GM21367 (cell line): ENCODE measurements around the gene CALHM5.

Experiments used
- ATAC-seq: cut with Tn5 transposase; IDR thresholded peaks from one replicate; pipeline ENCODE4 v1.9.1; 2021; ENCODE audit not compliant: unreplicated experiment

The CALHM5 gene

DNA sequence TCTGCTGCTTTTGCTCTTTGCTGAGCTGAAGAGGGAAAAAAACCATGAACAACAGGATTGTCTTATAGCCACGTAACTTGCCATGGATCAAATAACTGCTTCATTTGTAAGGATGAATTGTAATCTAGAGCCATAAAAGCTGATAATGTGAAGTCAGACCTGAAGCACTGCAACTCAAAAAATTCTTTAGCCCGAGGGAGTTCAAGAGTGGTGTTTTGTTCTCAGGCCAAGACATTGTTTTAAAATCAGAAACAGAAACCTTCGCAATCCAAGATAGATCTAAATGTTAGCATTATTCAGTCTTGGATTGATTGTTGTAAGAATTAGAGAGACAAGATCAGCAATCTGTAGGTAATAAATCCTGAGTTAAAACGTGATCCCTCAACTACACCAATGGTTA lies 34.2 kb downstream of the CALHM5 start, which contains the start of gene TRAPPC3L:
TRAPPC3L (minus strand) TSS at position 34 of the 400 bp plus-strand sequence. CDS start 170 bp downstream, outside the sequence.
- no peak for ATAC-seq

DNA sequence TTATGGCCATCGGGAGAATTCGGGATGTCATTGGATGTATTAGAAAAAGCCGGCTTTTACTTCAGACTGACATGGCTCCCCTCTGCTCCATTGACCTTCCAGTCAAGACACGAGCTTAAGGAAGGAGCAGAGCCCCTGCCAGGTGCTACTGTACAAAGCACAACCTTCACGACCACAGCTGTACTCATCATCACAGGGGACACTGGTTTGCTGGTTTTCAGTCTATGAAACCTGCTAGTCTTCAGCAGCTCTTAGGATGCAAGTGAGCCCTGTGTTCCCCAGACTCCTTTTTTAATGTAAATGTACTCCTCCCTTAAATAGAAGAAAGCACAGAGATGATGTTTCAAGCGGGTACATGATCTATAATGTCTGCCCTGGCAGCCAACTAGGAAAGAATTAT lies 35.9 kb downstream of the CALHM5 start:
- no peak for ATAC-seq

DNA sequence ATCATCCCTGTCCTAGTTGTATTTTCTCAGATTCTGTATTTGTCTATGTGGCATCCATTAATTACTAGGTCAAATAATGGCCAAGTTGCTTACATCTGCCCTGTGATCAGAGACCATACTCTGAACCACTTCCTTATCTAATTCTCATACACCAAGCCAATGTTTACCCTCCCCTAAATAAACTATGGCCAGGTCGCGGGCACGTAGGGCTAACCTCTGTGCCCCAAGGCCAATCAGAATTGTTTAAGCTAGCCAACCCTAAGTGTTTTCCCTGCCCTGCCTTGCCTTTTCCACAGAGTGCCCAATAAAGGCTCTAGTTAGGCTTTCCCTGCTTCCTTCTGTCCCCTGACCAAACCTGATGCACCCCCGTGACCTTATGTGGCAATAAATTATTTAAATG lies 39.4 kb downstream of the CALHM5 start:
- ATAC-seq, result no peak

DNA sequence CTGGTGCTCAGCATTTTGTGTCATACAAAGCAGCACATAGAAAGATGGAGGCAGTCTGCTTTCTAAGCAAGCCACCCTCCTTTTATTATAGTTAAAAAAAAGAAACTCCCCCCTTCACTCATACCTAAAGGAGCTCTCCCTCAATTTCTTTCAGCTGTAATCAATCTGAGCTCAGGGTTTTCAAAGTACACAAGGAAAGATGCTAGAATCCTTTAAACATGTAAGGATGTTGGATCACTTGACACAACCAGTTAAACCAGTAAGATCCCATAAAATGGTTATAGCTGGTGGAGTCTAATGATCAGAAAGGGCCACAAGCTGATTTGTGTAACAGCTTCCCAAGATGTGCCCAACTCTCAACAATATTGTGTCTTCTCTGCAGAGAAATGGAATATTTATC lies 42.0 kb downstream of the CALHM5 start, which contains the start of gene CALHM4:
CALHM4 (plus strand) TSS at position 301 of the 400 bp plus-strand sequence; CDS start at position 344, 43 bp downstream.
- no peak for ATAC-seq

DNA sequence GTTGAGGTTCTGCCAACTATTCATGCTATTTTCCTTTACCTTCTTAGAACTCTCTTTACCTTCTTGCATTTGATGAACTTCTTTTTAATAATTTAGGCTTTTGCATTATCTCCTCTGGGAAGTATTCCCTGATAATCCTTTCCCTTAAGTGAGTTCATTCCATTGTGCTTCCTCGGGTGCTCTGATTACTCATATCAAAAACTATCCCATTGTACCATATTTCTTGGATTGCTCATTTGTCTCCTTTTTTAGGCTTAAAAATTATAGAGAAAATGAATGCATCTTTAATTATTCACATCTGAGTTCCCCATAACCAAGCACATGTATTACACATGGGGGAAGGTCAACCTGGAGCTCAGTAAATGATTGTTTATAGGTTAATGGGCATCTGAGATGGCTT lies 44.6 kb downstream of the CALHM5 start:
- ATAC-seq, result no peak

DNA sequence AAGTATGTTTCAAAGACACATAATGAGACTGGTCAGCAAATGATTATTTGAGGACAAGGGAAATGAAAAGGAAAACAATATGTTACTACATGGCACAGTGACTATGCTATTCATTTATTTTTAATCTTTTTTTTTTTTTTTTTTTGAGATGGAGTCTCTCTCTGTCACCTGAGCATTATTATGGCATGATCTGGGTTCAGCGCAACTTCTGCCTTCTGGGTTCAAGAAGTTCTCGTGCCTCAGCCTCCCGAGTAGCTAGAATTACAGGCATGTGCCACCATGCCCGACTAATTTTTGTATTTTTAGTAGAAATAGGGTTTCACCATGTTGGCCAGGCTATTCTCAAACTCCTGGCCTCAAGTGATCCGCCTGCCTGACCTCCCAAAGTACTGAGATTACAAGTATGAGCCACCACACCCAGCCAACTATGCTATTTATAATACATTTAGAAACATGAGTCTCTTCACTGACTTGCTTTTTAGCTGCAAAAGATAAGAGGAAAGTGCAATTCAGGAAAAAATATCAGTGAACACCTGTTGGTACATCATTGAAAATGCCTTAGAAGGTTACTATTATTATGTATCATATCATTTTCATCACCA lies 45.5 kb downstream of the CALHM5 start:
- ATAC-seq, result no peak

DNA sequence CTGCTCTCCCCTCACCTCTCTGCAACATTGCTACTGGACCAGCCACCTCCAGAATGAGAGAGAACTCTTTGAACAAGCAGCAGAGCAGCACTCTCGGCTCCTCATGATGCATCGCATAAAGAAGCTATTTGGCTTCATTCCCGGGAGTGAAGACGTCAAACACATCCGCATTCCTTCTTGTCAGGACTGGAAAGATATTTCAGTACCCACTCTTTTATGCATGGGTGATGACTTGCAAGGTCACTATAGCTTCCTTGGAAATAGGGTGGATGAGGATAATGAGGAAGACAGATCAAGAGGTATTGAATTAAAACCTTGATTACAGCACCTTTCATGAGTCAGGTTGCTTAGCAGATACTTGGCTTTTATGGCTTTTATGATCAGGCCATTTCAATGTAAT lies 46.5 kb downstream of the CALHM5 start:
- no peak for ATAC-seq

DNA sequence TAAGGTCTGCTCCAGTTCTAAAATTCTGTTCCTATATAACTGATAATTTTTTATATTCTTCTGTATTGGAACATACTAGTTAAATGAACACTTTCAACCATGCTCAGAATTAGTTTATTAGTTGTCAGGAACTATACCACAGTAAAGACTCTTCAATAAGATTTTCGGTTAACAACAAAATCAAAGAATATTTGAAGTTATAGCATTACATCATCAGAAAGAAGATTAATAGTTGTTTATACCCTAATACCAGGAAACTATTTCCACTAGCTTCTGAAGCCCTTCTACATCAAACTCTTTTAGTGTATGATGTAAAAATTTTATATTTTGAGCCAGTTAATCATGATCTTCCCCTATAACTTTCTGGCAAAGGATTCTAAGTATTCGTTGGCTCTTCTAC lies 48.7 kb downstream of the CALHM5 start:
- no peak for ATAC-seq

DNA sequence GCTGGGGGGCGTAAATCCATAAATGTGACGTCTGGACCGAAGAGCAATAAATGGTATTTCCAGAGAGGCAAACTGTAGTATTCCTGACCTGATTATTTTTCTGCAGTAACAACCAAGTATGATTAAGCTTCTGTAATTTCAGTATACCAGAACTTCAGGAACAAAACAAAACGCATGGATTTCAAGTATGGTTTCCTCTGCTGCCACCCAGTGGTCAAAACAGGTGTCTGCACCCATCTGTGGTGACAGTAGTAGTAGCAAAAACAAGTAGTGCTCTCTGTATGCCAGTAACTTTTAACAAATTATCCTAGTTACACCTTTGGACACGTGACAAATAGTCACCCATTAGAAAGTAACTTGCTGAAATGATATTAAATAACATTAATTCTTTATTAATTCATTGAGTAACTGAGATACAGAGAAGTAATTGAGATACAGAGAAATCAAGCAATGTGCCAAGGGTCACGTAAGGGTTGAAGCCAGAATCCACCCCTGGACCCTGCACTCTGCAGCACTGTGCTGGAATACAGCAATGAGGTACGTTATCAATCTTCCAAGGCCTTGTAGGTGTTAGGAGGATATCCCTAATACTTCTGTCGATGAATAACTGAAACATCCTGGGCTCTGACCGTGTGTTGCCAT lies 50.1 kb downstream of the CALHM5 start:
- peak; percentile 86 for ATAC-seq

DNA sequence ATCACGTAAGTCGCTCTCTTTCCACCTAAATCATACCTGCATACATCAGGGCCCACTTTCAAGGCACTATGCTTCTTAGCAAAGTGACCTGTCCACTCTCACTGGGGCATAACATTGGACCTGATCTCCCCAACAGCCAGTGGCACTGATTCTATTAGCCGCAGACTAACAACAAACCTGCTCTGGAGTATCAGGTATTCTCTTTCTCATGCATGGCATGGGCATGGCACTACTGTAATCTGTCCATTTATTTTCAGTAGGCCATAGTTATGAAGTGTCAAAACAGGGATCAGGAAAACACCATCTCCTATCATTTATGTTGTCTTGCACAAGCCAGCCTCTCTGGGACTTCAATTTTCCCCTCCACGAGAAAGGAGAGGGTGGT lies 50.6 kb downstream of the CALHM5 start:
- ATAC-seq, result no peak

DNA sequence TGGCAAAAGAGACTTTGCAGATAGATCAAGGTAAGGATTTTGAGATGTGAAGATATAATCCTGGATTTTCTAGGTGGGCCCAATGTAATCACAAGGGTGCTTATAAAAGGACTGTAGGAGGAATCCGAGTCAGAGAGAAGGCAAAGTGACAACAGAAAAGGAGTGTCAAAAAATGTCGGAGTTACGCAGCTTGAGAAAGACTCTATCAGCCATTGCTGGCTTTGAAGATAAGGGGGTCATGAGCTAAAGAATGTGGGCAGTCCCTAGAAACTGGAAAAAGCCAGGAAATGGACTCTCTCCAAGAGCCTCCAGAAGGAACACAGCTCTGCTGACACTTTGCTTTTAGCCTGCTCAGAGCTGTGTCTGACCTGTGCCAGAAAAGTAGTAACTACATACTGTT lies 51.2 kb downstream of the CALHM5 start:
- ATAC-seq, result no peak

DNA sequence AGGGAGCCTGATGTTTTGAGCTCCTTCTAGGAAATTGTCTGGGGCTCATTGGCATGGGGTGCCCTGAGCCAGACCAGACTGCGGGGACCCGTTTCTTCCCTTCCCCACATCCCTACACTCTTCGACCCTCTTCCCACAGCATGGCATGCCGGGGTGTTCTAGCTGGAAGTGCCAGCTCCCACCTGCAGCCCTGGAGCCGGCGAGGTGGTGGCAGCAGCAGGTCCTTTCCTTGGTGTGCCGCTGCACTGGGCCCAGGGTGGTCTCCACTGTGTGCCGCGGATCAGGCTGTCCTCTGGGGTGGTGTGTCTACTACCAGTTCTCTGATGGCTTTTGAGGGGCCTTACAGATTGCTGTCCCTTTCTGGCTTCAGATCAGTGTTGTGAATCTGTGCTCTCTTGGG lies 52.4 kb downstream of the CALHM5 start:
- no peak for ATAC-seq

DNA sequence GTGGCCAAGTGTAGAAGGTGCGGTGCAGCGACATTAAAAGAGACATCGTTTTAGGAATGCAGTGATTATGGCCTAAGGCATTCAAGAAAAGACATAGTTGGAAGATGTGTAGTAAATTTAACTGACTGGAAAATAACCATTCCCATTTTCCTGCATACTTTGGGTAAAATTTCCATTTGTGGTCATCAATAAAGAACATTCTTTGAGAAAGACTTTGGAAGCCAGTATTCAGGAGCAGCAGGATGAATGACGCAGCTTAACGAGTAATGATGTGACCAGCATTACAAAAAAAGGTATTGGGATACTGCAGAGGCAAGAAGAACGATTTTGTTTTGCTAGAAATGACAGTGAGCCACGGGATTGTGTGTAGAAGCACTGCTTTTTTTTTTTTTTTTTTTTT lies 52.9 kb downstream of the CALHM5 start:
- ATAC-seq, result no peak

DNA sequence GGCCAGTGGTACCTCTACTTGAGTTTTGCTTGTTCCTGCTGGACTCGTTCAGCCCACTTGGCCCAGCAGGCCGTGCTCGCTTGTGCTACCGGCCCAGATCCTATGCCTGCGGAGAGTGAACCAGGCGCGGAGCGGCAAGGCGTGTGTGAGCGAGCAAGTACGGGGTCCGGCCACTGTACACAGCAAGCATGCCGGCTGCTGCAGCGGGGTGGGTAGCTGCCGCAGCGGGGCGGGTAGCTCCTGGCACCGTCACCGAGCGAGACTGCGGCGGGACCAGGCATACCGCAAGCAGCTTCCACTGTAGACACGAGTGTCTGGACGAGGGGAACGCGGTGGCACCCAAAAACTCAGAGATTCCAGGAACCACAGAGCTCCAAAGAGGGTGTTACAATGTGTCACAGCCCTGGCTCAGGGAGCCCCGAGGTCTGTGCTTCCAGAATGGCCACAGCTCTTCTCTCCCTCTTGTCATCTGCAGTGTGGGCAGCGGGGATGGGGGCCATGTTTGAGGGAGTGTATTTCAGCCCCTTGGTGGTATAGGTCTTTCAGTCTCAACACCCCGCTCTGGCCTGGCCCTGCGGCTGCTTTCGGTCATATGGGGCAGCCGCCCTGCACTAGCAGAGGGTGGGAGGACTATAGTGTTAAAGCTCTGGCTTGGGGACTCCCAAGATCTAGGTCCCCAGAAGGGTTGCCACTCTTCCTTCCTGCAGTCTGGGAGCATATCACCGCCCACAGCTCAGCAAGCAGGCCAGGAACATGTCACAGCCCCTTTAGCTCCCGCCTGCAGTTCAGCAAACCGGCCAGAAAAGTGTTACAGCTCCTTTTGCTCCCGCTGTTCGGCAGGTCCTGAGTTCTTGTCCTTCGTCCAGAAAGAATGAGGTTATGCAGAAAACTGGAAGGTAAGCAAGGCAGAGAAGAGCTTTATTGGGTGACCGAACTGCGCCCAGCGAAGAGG lies 53.8 kb downstream of the CALHM5 start:
- no peak for ATAC-seq

DNA sequence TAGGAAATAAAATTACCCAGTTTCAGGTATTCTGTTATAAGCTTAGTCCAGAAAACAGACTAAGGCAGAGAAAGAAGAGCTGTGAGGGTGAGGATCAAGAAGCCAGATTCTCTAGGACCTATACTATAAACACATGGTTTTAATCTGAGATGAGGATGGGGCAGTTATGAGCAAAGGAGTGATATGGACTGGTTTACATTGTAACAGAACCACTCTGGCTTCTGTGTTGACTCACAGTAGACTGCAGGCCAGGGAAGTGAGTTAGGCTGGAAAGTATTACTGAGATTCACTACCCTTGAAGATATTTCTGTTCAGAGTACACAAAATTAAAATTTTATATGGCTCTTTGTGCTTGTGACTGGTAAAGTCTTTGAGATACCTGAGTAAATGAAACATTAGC lies 56.7 kb downstream of the CALHM5 start:
- no peak for ATAC-seq

DNA sequence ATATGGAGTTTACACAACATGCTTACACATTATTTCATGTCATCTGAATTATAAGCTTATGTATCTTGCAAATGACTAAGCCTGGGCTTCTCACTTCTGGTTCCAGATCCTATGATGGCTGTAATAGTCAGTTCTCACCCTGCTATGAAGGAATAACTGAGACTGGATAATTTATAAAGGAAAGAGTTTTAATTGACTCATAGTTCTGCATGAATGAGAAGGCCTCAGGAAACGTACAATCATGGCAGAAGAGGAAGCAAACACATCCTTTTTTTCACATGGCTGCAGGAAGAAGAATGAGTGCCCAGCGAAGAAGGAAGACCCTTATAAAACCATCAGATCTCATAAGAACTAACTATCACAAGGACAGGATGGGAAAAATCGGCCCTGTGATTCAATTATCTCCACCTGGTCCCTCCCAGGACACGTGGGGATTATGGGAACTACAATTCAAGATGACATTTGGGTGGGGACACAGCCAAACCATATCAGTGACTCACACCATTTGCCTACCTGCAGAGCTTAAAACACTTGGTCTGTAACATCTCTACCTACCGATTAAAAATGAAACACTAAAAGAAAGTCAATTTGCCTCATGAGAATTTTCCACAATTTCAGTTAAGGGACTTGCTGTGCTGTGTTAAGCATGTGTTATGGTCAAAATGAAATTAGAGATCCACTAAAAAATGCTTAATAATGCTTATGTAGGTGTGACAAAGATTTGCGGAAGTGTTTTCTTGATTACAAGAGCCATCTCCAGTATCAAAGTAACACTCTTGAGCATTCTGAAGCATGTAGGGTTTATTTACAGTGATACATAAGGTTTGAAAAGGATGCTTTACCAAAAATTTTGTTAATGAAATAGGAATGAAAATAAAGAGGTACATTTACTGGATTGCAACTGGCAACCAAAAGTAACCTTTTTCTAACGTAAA lies 57.6 kb downstream of the CALHM5 start:
- no peak for ATAC-seq

DNA sequence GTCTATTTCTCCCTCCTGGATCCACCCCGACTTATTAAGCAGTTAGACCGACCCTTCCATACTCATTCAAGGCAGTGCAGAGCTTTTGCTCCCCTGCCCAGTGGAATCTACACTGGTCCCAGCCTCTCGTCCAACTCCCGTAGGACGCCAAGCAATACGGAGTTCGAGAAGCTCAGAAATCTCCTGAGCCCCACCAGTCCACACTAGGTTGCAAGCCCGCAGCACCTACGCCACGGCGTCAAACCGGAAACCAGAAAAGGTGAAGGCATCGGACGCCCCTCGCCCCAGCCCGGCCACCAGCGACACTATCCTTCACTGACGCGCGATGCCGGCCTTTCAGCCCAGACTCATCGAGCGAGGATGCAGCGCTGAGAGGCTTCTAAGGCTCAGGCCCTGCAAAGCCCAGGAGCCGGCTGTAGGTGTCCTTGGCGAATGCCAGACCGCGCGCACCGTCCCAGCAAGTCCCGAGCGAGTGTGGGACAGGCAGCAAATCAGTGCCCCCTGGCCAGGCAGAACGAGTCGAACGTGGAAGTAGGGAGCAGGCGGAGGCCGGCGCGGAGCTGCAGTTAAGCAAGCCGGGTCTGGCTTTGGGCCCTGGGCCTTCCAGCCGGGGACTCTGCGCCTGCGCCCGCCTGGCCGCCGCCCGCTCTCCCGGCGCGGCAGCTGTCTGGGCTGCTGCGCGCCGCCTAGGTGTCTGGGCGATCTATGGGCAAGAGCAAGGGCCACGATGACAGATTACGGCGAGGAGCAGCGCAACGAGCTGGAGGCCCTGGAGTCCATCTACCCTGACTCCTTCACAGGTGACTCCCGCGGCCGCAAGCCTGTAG lies 59.6 kb downstream of the CALHM5 start, which contains the start of gene RWDD1:
RWDD1 (plus strand) TSS at position 649 of the 827 bp plus-strand sequence; CDS start at position 728, 79 bp downstream.
- ATAC-seq, result peak; percentile 89

DNA sequence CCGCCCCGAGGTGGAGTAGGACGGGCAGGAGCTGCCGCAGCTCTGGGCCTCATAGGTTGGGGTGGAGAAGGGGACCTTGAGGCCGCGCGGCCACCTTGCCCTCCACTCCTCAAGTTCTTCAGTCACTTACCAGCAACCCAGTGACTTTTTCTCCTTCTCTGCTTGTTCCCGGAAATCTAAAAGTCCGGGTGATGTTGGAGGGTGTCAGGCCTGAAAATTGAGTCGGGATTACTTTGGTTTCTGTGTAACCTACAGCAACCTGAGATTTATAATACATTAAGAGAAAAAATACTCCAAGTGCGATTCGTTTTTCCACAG lies 60.2 kb downstream of the CALHM5 start:
- no peak for ATAC-seq

DNA sequence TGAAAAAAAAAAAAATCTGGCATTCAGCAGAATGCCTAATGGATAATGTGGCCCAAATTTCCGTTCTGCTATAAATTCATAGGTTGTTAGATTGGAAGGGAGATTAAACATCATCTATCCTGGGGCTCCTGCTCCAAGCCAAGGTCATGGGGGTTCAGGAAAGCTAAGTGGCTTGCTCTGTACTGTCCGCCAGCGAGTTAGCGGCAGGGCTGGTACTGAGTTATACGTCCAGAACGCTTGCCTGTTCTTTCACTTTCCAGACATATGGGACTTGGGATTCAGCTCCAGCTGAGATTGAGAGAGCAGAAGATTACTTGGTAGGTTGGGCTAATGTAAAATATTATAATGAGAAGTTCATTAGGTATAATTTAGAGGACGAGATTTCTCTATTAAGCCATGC lies 60.7 kb downstream of the CALHM5 start:
- no peak for ATAC-seq
